Astrocyte (in vitro differentiated cells and primary cell): ENCODE data around the gene SERPINB1.

Experiments used
- CTCF ChIP-seq: IDR thresholded peaks from 2 replicates; pipeline ENCODE4 v1.5.1; 2011; ENCODE audit warnings: low read depth, mild to moderate bottlenecking, inconsistent platforms, low read length, moderate library complexity; ENCODE audit not compliant: insufficient read depth
- EZH2 ChIP-seq: IDR thresholded peaks from 2 replicates; pipeline ENCODE4 v1.6.1; 2012; ENCODE audit warnings: mild to moderate bottlenecking, low read length, inconsistent platforms; ENCODE audit not compliant: insufficient read depth

- TF ChIP-seq CTCF (no peak), EZH2 (no peak)
Observed at GRCh38 chr6:2826131-2826530, 15.5 kb downstream of the SERPINB1 start.
